ENCODE measurements around the gene CACFD1.

The CACFD1 gene

DNA sequence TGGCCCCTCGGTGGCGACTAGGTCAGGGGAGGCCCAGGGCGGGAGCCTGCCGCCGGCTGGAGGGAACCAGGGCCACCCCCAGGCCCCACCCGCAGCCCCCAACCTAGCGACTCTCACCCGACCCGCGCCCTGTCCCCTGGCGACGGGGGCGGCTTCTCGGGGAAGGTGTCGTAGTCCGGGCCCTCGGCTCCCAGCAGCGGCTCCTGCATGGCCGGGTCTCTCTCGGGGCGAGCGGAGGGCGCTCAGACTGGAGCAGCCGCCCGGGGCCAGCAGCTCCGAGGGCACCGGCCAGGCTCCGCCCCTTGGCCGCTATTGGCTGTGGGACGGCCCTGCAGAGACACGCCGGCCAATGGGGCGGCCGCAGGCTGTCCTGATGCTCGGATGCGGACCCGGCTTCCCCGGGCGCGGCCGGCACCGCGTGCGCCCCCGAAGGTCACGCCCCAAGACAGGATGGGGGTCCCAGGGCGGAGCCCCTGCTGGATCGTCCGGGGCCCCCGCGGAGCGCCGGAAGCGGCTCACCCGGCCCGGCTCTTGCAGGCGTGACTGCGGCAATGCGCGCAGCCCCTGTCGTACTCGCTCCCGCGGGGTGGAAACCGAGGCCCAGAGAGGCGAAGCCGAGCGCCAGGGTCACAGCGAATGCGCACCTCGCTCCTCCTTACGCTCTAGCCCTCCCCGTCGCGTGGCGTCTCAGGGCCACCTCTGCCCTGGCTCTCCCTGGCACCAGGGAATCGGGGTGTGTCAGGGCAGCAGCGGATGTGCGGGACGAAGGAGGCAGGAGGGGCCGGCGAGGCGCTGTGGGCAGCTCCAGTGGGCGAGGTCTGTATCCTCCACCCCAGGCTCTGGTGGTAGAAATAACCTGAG is 19.3 kb downstream of the CACFD1 start, which contains the start of gene SLC2A6:
TSS of gene SLC2A6 (minus strand) at position 249 of the 861 bp plus-strand sequence. CDS start at position 209, 40 bp downstream.
- DNase-seq (ENCODE audit: low read depth in 3 of 3, low spot score in 1 of 3): peak; percentile 54 to 66 (median 54)

DNA sequence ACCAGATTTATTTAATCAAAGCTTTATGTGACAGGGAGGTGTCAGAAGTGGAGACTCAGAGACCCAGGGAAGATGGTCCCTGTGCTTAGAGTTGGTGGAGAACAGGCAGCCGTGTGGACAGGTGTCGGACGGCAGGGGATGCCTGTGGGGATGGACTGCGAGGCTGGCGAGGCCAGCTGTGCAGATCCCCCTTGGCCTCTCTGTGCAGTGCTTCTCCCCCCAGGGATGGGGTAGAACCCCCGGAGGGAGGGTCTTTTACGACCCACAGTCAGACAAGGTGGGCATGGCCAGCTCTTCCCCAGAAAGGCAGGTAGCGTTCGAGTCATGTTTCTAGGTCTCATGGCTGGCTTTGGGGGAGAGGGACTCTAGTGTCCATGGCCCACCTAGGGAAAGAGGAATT is 23.8 kb downstream of the CACFD1 start:
- no peak for DNase-seq (ENCODE audit: low read depth in 3 of 3, low spot score in 1 of 3)

DNA sequence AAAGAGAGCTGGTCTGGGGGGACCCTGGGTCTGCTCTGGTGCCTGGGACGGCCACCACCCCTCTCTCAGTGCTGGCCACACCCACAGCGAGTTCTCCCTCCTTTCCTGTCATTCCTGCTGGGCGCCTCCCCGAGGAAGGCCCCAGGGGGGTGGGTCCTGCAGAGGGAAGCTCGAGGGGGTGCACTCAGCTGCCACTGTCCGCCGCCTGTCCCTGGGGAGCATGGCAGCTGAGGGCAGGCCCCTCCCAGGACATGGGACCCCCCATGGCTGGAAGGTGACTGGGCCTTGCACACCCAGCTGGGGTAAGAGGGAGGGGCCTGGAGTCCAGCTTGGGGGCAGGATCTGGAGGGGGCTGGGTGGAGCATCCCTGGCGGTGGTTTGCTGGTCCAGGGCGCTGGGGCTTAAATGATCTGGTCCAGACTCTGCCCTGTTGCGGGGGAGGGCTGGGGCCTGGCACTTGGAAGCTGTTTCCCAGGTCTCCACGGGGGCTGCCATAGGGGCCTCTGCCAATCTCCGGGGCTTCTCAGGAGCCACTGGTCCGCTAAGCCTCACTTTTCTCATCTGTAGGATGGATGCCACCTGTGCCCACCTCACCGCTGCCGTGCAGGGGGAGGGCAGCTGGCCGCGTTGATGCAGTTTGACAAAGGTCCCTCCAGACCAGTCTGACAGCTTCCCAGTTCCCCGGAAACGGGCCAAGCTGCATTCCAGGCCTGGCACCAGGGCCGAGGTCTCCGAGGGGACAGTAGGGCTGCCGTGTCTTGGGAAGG is 25.1 kb downstream of the CACFD1 start:
- no peak for DNase-seq (ENCODE audit: low read depth in 3 of 3, low spot score in 1 of 3)

DNA sequence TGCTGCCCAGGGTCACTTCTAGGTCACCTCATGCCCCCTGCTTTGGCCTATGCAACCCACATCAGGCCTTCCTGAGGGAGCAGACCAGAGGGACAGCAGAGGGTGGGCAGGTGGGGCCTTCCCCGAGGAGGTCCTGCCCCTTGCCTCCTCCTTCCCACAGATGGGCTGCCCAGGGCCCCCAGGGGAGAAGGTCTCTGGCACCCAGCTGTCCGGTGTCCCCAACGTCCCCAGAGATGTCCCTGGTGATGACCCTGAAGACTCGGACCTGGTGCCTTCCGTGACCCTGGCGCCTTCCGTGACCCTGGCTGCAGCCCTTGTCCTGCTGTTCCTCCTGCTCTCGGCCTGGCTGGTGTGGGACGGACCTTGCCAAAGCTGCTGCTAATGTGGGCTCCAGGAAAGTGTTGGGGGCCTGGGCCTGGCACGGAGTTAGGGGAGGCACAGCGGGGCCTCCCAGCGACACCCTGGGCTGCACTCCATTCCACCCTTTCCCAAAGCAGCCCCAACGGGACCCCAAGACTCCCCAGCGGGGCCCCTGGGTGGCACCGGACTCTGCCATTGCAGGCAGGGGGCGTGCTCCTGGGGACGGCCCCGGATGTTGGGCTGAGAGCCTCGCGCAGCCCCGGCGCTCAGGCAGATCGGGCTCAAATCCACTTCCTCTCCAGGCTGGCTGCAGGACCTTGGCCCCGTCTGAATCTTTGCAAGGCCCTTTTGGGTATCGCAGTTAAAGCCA is 25.9 kb downstream of the CACFD1 start:
- DNase-seq (ENCODE audit: low read depth in 3 of 3, low spot score in 1 of 3): no peak

DNA sequence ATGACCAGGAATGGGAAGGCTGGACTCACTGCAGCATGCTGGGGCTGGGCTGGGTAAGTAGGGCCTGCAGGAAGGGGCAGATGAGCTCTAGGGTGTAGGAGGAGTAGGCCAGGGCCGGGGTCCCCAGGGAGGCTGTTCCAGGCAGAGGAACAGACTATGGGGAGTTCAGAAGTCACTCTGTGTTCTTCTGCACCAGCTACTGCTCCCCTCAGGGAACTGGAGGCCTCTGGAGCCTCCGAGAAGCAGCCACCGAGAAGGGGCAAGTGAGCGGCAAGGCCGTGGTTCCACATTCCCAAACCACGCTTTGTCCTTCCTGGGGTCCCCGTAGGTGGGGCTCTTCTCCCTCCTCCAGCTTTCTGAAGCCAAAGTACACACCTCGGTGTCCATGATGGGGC is 27.6 kb downstream of the CACFD1 start:
- no peak for DNase-seq (ENCODE audit: low read depth in 3 of 3, low spot score in 1 of 3)

DNA sequence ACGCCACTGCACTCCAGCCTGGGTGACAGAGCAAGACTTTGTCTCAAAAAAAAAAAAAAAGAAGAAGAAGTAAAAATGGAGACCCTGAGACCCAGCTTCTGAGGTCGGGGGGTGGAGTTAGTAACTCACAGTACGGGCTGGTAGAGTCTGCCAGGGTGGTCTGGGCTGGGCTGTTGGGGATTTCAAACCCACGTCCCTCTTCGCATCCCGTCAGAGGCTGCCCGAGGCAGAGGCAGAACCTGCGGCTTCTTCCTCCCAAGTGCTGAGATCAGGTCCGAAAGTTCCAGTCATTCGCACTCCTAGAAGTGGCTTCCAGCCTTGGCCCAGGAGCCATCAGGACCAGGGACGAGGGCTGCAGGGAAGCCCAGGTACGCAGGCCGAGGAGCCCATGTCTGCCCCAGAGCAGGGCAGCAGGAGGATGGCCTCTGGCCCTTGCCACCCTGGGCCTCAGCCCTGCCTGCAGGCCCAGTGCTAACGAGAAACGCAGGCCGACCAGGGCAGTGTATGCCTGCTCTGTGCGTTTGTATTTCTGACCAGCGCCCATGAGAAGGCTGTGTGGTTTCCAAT is 29.0 kb downstream of the CACFD1 start:
- DNase-seq (ENCODE audit: low read depth in 3 of 3, low spot score in 1 of 3): no peak

DNA sequence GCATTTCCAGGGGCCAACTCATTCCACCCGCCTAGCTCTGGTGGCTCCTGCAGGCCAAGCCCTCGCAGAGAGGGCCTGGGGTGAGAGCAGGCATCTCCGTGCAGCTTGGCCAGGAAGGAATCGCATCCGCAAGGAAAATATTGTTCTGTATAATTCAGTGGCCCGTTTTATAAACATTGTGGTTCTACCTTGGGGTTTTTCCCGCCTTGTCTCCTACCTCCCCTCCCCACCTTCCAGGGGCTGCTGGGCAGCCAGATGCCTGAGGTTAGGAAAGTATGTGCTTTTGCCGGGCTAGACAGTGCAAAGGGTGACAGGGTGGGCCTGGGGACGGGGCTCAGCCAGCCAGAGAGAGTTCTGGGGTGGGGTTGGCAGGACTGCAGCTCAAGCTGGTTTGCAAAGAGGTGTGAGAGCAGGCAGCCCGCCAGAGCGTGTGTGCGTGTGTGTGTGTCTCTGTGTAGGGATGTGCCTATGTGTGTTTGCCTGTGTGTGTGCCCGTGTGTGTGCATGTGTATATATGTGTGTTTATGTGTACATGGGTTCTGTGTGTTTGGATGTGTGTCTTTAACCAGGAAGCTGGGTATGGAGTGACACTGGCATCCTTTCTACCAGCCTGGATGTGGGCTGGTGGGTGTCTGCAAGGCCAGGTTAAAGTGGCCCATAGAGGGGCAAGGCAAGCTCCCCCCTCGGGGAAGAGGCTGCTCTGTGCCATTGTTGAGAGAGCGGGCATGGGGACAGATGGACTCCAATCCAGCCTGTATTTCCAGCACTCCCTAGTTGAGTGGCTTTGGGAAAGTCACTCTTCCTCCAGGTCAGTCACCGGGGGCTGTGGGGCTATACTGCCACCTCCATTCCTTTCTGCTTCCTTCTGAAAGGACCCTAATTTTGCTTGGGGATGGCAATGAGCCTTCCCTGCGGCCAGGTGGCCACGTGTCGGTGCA is 29.7 kb downstream of the CACFD1 start:
- DNase-seq (ENCODE audit: low read depth in 3 of 3, low spot score in 1 of 3): no peak

DNA sequence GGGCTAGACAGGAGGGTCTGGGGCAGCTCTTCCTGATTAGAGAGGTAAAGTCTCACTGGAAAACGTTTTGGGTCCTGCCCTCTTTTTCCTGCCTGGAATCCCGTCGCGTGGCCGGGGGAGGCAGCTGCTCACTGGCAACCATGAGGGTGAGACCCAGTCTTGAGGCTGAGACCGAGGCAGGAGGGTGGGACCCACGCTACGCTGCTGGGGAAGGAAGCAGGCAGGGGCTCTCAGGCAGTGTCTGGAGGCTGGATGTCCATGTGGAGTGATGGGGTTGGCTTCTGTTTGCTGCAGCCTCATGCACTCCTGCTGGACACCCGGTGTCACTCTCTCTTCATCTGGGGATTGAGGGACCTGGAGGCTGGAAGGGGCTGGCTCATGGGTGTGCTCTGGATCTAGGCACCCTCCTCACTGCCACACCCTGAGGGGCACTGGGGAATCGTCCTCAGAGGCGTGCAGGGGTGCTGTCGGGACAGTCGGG is 30.5 kb downstream of the CACFD1 start:
- DNase-seq (ENCODE audit: low read depth in 3 of 3, low spot score in 1 of 3): no peak

DNA sequence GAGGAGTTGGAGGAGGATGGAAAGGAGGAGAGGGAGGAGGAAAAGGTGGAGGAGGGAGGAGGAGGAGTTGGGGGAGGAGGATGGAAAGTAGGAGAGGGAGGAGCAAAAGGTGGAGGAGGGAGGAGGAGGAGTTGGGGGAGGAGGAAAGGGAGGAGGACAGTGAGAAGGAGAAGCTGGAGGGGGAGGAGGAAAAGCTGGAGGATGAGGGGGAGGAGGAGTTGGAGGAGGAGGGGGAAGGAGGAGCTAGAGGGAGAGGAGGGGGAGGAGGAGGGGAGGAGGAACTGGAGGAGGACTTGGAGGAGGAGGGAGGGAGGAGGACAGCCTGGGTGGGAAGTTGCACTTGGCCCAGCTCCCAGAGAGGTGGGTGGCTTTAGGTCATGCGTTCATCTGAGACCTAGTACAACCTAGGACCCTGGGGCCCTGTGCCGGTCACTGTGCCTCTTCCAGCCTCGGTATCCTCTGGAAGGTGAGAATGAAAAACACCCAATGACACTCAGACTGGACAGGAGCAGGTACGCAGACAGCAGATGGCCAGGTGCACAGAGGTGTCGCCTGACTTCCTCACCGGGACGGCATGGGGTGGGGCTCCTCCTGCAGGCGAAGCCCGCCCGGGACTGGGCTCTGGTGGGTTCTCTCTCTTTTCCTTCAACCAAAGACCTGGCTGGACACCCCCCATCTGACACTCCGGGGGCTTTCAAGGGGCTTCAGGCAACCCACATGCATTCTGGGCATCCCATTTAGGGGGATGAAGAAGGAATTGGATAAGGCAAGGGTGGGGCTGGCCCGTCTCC is 31.3 kb downstream of the CACFD1 start:
- DNase-seq (ENCODE audit: low read depth in 3 of 3, low spot score in 1 of 3): no peak

DNA sequence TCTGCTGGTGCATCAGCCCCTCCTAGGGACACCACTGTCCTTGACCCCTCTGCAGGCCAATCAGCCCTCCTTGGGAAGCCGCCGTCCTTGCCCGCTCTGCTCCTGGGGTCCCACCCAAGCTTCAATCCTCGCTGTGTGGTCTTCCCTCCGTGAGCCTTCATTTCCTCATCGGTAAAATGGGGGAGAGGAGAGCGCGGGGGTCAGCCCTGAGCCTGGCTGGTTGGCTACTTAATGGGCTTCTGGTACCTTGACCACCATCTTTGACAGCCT is 31.8 kb downstream of the CACFD1 start:
- DNase-seq (ENCODE audit: low read depth in 3 of 3, low spot score in 1 of 3): no peak

DNA sequence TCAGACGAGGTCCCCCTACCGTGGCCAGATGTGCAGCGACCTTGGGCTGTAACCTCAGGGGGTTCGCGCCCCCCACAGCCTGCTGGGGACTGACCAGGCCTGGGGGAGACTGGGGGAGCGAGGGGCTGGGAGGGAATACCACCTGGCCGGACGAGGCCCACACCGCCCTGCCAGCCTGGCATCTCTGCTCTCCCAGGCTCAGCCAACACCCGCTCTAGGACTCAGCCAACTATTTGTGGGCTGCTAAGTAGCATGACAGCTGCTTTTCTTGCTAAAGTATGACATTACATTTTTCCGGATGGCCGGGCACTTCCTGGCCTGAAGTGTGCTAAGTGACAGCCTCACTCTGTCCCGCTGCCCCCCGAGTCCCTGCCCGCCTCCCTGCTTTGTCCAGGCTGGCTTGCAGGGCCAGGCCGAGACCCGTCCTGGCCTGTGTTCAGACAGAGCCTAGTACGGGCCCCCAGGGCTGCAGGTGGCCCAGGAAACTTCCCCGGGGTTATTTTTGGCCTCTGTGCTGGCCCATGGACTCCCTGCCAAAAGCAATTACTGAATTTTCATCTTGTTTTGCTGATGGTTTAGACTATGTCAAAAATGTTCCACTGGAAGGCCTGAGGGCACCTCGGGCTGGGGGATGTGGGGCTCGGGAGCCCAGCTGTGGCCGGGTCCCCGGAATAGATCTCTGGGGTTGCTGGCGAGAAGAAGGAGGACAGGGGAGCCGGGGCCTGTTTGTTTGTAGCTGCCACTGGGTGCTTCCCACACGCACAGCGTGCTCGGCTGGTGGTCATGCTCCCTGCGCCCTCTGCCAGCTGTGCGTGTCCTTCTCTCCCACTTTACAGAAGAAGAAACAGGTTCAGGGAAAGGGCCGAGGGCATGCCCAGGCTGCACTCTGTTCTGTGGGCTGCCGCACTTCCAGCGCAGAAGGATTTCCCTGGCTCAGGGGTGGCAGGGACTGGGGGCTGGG is 32.6 kb downstream of the CACFD1 start:
- DNase-seq (ENCODE audit: low read depth in 3 of 3, low spot score in 1 of 3): no peak

DNA sequence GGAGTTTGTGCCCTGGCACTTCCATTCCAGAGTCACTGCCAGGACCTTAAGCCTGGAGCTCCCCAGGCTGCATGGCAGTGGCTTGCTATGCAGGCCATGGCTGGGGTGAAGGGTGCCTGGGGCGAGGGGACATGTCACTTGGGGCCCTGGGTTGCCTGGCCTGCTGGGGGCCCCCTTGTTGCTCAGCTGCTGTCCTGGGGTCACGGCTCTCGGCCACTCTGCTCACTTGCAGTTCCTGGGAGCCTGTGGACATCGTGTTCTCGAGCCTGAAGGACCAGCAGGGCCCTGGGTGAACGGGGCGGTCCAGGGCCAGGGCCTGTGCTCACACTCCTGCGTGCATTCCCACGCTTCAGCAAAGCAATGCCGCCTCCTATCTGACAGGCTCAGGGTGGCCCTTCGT is 33.6 kb downstream of the CACFD1 start:
- no peak for DNase-seq (ENCODE audit: low read depth in 3 of 3, low spot score in 1 of 3)

DNA sequence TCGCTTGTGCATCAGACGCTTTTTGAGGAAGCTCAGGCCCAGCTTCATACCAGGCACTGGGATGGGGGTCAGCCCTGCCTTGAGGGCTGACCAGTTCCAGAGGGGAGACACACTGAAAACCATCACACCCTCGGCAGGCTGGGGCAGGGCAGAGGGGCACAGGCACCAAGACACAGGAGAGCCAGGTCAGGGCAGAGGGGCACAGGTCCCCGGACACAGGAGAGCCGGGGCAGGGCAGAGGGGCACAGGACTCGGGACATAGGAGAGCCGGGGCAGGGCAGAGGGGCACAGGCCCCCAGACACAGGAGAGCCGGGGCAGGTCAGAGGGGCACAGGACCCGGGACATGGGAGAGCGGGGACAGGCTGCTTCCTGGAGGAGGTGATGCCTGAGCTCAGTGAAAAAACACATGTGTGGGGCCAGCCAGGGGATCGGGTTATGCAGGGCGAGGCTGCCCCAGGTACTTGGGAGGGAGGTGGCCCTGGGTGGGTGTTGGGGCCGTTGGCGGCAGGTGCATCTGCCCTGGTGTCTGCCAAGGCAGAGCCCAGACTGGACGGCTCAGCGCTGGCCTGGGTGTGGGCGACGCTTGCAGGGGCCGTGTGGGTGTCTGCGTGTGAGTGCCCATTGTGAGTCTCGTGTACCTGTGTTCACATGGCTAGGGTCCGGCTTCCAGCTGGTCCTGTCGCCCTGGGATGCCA is 34.2 kb downstream of the CACFD1 start:
- no peak for DNase-seq (ENCODE audit: low read depth in 3 of 3, low spot score in 1 of 3)

DNA sequence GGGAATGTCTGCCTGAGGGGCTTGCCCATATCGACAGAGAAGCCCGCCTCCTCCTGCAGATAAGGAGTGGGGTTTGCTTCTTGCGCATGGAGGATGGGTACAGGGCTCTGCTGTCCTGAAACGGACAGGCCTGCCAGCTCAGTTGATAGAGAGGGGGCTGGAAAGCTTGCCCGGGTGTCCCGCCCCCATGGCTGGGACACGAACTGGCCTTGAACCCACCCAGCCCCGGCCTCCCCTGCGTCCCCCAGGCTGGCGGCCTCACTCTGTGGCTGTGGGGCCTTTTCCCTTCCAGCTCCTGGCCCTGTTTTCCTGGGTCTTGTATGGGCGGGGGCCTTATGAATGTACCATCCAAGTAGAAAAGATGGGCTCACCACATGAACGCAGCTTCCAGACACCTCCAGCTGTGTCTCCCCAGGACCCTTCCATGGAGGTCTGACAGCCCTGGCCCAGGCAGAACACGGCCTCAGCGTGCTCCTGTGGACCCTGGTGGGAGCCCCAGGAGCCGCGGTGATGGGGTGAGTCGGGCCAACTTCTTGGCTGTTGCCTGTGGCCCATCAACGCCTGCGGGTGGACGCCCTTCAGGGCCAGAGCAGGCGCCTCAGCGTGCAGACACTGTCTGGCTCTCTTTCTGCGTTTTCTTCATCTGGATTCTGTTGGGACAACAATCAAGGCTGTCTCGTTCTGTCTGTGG is 35.0 kb downstream of the CACFD1 start:
- DNase-seq (ENCODE audit: low read depth in 3 of 3, low spot score in 1 of 3): no peak

DNA sequence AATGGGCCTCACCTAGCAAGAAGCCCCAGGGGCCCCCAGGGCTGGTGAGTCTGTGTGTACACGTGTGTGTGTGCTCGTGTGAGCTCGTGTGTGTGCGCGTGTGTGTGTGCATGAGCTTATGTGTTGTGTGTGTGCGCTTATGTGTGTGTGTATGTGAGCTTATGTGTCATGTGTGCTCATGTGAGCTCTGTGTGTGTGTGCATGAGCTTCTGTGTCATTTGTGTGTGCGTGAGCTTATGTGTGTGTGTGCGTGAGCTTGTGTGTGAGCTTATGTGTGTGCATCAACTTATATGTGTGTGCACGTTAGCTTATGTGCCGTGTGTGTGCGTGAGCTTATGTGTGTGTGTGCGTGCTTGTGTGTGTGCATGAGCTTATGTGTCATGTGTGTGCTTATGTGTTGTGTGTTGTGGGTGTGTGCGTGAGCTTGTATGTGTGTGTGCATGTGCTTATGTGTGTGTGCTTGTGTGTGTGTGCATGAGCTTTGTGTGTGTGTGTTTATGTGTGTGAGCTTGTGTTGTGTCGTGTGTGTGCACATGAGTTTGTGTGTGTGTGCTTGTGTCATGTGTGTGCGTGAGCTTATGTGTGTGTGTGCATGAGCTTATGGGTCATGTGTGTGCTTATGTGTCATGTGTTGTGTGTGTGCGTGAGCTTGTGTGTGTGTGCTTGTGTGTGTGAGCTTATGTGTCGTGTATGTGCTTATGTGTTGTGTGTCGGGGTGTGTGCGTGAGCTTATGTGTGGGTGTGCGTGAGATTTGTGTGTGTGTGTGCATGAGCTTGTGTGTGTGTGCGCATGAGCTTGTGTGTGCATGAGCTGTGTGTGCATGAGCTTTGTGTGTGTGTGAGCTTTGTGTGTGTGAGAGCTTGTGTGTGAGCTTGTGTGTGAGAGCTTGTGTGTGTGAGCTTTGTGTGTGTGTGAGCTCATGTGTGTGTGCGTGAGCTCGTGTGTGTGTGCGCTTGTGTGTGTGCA is 35.8 kb downstream of the CACFD1 start:
- DNase-seq (ENCODE audit: low read depth in 3 of 3, low spot score in 1 of 3): no peak
